ENCODE measurements around the gene PNLIPRP2.

Gene PNLIPRP2

GRCh38 chr10:116671274-116671926 is 50.6 kb downstream of the PNLIPRP2 start:
- H3K27ac ChIP-seq, result peak overlapping the region; percentile 60; the same call in 1 of the 2 replicates
- no peak for TF ChIP-seq ZFX (IDR thresholded peaks at IDR 0.05)
- TF ChIP-seq, protein P1, sequence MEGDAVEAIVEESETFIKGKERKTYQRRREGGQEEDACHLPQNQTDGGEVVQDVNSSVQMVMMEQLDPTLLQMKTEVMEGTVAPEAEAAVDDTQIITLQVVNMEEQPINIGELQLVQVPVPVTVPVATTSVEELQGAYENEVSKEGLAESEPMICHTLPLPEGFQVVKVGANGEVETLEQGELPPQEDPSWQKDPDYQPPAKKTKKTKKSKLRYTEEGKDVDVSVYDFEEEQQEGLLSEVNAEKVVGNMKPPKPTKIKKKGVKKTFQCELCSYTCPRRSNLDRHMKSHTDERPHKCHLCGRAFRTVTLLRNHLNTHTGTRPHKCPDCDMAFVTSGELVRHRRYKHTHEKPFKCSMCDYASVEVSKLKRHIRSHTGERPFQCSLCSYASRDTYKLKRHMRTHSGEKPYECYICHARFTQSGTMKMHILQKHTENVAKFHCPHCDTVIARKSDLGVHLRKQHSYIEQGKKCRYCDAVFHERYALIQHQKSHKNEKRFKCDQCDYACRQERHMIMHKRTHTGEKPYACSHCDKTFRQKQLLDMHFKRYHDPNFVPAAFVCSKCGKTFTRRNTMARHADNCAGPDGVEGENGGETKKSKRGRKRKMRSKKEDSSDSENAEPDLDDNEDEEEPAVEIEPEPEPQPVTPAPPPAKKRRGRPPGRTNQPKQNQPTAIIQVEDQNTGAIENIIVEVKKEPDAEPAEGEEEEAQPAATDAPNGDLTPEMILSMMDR (conservative IDR thresholded peaks at IDR 0.05), result no peak

DNA sequence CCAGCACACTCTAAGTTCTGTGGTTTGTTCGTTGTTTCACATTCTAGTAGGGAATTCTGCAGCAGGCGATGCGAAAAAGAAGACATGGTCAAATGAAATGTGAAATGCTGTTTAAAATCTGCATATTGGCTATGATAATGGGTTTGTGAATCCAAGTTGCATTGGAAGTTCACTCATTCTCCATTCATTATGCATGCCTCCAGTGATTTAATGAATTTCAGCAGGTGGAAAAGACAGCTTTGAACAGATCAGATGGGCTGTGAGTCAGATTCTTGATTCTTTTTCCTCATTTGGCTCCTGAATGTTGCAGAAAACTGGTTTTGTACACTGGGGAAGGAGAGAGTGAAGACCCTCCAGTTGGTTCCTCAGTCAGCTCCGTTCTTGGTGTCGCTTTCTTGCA is 52.1 kb downstream of the PNLIPRP2 start:
- TF ChIP-seq ZFX (IDR thresholded peaks at IDR 0.05), result no peak
- TF ChIP-seq, protein P1 (conservative IDR thresholded peaks at IDR 0.05), result no peak
- H3K27ac ChIP-seq, result no peak overlapping the region

- TF ChIP-seq, protein P1 (conservative IDR thresholded peaks at IDR 0.05), result no peak
- no peak for TF ChIP-seq ZFX (IDR thresholded peaks at IDR 0.05)
- no peak overlapping the region for H3K27ac ChIP-seq
Measured at GRCh38 chr10:116673866-116674265, 53.1 kb downstream of the PNLIPRP2 start.

GRCh38 chr10:116674901-116675423 is 54.2 kb downstream of the PNLIPRP2 start:
- H3K27ac ChIP-seq, result peak overlapping the region; percentile 5; the same call in 1 of the 2 replicates
- TF ChIP-seq, protein P1 (conservative IDR thresholded peaks at IDR 0.05), result no peak
- no peak for TF ChIP-seq ZFX (IDR thresholded peaks at IDR 0.05)

- TF ChIP-seq ZFX (IDR thresholded peaks at IDR 0.05), result no peak
- TF ChIP-seq, protein P1 (conservative IDR thresholded peaks at IDR 0.05), result no peak
- H3K27ac ChIP-seq, result no peak overlapping the region
Measured at GRCh38 chr10:116676118-116676517, 55.4 kb downstream of the PNLIPRP2 start.

GRCh38 chr10:116676633-116677032 is 55.9 kb downstream of the PNLIPRP2 start:
- TF ChIP-seq ZFX (IDR thresholded peaks at IDR 0.05), result no peak
- TF ChIP-seq, protein P1 (conservative IDR thresholded peaks at IDR 0.05), result no peak

DNA sequence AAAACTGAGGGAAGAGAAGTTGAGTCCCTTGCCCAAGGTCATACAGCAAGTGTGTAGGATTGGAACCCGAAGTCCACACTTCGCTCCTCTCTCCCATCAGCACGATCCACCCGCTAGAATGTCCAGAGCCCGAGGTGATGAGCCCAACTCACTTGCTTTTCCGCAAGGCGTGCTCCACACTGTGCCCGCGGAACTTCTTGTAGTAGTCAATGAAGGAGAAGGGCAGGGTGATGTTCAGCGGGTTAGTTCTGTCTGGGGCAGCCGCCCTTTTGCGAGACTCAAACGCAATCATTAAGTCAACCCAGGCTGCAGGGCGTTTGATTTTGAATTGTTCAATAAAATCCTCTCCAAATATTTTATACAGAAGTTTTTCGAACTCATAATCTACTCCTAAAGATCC is 58.6 kb downstream of the PNLIPRP2 start:
- TF ChIP-seq ZFX (IDR thresholded peaks at IDR 0.05), result no peak
- TF ChIP-seq, protein P1 (conservative IDR thresholded peaks at IDR 0.05), result no peak
- H3K27ac ChIP-seq, result no peak overlapping the region

More at GRCh38 chr10:116676633-116677032, 55.9 kb downstream of the PNLIPRP2 start:
- no peak overlapping the region for H3K27ac ChIP-seq
